ENCODE data around the gene ATP2A1.

Gene ATP2A1

GRCh38 chr16:28878083-28878926, at the start of gene ATP2A1:
Gene ATP2A1, plus strand, starts transcription at chr16:28878488. Its CDS starts 184 bp downstream, at chr16:28878672.
- TF ChIP-seq POU6F1 (CRISPR knock-in tag; IDR thresholded peaks at IDR 0.05; ENCODE audit: borderline replicate concordance, low read depth) (no peak), CSDC2 (CRISPR knock-in tag; IDR thresholded peaks at IDR 0.05) (no peak), CSRNP3 (CRISPR knock-in tag; IDR thresholded peaks at IDR 0.05) (no peak), ZNF565 (CRISPR knock-in tag; conservative IDR thresholded peaks at IDR 0.05; ENCODE audit: low read depth) (no peak), TOX (CRISPR knock-in tag; IDR thresholded peaks at IDR 0.05; ENCODE audit: borderline replicate concordance) (no peak), ESRRG (CRISPR knock-in tag; IDR thresholded peaks at IDR 0.05) (no peak), ZC3H10 (CRISPR knock-in tag; IDR thresholded peaks at IDR 0.05) (no peak), SNAI2 (CRISPR knock-in tag; IDR thresholded peaks at IDR 0.05) (no peak), TCF4 (CRISPR knock-in tag; IDR thresholded peaks at IDR 0.05; ENCODE audit: borderline replicate concordance) (no peak), ZFP30 (CRISPR knock-in tag; IDR thresholded peaks at IDR 0.05) (no peak), ARNTL (CRISPR knock-in tag; IDR thresholded peaks at IDR 0.05; ENCODE audit: borderline replicate concordance, low read depth) (no peak), ZNF8 (CRISPR knock-in tag; IDR thresholded peaks at IDR 0.05) (no peak), BACH2 (CRISPR knock-in tag; IDR thresholded peaks at IDR 0.05; ENCODE audit: borderline replicate concordance) (no peak), TSHZ2 (CRISPR knock-in tag; IDR thresholded peaks at IDR 0.05) (no peak), OSR1 (CRISPR knock-in tag; IDR thresholded peaks at IDR 0.05) (no peak), PPARA (CRISPR knock-in tag; IDR thresholded peaks at IDR 0.05; ENCODE audit: borderline replicate concordance) (no peak), ISL1 (CRISPR knock-in tag; IDR thresholded peaks at IDR 0.05) (no peak), RARB (CRISPR knock-in tag; IDR thresholded peaks at IDR 0.05) (no peak)
- TF ChIP-seq, protein P1, sequence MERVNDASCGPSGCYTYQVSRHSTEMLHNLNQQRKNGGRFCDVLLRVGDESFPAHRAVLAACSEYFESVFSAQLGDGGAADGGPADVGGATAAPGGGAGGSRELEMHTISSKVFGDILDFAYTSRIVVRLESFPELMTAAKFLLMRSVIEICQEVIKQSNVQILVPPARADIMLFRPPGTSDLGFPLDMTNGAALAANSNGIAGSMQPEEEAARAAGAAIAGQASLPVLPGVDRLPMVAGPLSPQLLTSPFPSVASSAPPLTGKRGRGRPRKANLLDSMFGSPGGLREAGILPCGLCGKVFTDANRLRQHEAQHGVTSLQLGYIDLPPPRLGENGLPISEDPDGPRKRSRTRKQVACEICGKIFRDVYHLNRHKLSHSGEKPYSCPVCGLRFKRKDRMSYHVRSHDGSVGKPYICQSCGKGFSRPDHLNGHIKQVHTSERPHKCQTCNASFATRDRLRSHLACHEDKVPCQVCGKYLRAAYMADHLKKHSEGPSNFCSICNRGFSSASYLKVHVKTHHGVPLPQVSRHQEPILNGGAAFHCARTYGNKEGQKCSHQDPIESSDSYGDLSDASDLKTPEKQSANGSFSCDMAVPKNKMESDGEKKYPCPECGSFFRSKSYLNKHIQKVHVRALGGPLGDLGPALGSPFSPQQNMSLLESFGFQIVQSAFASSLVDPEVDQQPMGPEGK (CRISPR knock-in tag; IDR thresholded peaks at IDR 0.05; ENCODE audit: borderline replicate concordance): no peak
- TF ChIP-seq, protein P2, sequence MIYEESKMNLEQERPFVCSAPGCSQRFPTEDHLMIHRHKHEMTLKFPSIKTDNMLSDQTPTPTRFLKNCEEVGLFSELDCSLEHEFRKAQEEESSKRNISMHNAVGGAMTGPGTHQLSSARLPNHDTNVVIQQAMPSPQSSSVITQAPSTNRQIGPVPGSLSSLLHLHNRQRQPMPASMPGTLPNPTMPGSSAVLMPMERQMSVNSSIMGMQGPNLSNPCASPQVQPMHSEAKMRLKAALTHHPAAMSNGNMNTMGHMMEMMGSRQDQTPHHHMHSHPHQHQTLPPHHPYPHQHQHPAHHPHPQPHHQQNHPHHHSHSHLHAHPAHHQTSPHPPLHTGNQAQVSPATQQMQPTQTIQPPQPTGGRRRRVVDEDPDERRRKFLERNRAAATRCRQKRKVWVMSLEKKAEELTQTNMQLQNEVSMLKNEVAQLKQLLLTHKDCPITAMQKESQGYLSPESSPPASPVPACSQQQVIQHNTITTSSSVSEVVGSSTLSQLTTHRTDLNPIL (CRISPR knock-in tag; IDR thresholded peaks at IDR 0.05; ENCODE audit: low read depth): no peak
- ATAC-seq: no peak

- TF ChIP-seq BACH2 (CRISPR knock-in tag; IDR thresholded peaks at IDR 0.05; ENCODE audit: borderline replicate concordance) (no peak), ZNF70 (CRISPR knock-in tag; IDR thresholded peaks at IDR 0.05) (no peak), SNAI2 (CRISPR knock-in tag; IDR thresholded peaks at IDR 0.05) (no peak), POU6F1 (CRISPR knock-in tag; IDR thresholded peaks at IDR 0.05; ENCODE audit: borderline replicate concordance, low read depth) (no peak), TCF4 (CRISPR knock-in tag; IDR thresholded peaks at IDR 0.05; ENCODE audit: borderline replicate concordance) (no peak)
- ATAC-seq: no peak
Observed at GRCh38 chr16:28829747-28830146, 48.5 kb upstream of the ATP2A1 start.

Measured in SK-N-SH treated with all-trans-retinoic acid at 6 μM for 48 hours (cell line).